HCT116 (cell line): ENCODE results near the gene TLR8.

Experiments
- ATF3 ChIP-seq: IDR thresholded peaks from 2 replicates; pipeline ENCODE4 v1.6.1; 2012
- MAX ChIP-seq: IDR thresholded peaks from 2 replicates; pipeline ENCODE4 v1.6.1; 2012
- POLR2A ChIP-seq: IDR thresholded peaks from 2 replicates; pipeline ENCODE4 v1.7.0; 2011; ENCODE audit warnings: borderline replicate concordance; ENCODE audit not compliant: insufficient read depth, insufficient read length; ENCODE audit errors: extremely low read depth
- POLR2AphosphoS5 ChIP-seq: IDR thresholded peaks from 2 replicates; pipeline ENCODE4 v1.6.1; 2011; ENCODE audit warnings: mild to moderate bottlenecking, low read depth, low read length, moderate library complexity
- ZBTB33 ChIP-seq: IDR thresholded peaks from 2 replicates; pipeline ENCODE4 v1.6.1; 2011; ENCODE audit warnings: mild to moderate bottlenecking, low read length, moderate library complexity; ENCODE audit not compliant: insufficient replicate concordance; ENCODE audit errors: extremely low read depth

DNA sequence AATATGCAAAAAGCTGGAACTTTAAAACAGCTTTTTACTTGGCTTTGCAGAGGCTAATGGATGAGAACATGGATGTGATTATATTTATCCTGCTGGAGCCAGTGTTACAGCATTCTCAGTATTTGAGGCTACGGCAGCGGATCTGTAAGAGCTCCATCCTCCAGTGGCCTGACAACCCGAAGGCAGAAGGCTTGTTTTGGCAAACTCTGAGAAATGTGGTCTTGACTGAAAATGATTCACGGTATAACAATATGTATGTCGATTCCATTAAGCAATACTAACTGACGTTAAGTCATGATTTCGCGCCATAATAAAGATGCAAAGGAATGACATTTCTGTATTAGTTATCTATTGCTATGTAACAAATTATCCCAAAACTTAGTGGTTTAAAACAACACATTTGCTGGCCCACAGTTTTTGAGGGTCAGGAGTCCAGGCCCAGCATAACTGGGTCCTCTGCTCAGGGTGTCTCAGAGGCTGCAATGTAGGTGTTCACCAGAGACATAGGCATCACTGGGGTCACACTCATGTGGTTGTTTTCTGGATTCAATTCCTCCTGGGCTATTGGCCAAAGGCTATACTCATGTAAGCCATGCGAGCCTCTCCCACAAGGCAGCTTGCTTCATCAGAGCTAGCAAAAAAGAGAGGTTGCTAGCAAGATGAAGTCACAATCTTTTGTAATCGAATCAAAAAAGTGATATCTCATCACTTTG lies 15.6 kb downstream of the TLR8 start:
- TF ChIP-seq ATF3 (no peak), POLR2AphosphoS5 (no peak), POLR2A (no peak), MAX (no peak), ZBTB33 (no peak)
